LNCaP clone FGC (cell line): ENCODE data around the gene SOHLH1.
"Not testable (repeated sequence)": the region's sequence is repeated elsewhere in the genome, so short reads cannot be mapped to it uniquely, and the experiment has no call there.

Experiments
- DNase-seq: peaks from one replicate; pipeline ENCODE4 v3.0.0-alpha.2; 2011; ENCODE audit warnings: low read depth
- H3K4me3 ChIP-seq: 2 replicates; pipeline ENCODE4 v1.5.1; 2011; ENCODE audit warnings: mild to moderate bottlenecking, low read depth, low read length, control low read depth
- TF ChIP-seq, protein P1 (sequence below): IDR thresholded peaks from 2 replicates; pipeline ENCODE4 v1.5.1; 2012; ENCODE audit warnings: mild to moderate bottlenecking; ENCODE audit not compliant: control insufficient read depth, insufficient read depth; ENCODE audit errors: extremely low read depth

SOHLH1 gene

DNA sequence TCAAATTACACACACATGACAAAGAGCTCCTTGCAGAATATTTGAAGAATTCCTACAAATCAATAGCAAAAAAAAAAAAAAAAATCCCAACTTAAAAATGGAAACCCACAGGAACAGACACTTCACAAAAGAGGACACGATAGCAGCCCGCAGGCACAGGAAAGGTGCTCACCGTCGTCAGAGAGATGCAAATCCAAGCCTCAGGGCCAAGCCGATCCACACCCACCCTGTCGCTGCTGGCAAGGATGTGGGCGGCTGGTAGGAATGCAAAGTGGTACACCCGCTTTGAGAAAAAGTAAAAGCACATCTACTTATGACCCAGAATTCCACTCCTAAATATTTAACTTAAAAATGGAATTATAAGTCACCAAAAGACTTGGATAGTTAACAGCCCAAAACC lies 25.3 kb downstream of the SOHLH1 start:
- TF ChIP-seq, protein P1, sequence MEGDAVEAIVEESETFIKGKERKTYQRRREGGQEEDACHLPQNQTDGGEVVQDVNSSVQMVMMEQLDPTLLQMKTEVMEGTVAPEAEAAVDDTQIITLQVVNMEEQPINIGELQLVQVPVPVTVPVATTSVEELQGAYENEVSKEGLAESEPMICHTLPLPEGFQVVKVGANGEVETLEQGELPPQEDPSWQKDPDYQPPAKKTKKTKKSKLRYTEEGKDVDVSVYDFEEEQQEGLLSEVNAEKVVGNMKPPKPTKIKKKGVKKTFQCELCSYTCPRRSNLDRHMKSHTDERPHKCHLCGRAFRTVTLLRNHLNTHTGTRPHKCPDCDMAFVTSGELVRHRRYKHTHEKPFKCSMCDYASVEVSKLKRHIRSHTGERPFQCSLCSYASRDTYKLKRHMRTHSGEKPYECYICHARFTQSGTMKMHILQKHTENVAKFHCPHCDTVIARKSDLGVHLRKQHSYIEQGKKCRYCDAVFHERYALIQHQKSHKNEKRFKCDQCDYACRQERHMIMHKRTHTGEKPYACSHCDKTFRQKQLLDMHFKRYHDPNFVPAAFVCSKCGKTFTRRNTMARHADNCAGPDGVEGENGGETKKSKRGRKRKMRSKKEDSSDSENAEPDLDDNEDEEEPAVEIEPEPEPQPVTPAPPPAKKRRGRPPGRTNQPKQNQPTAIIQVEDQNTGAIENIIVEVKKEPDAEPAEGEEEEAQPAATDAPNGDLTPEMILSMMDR: no peak
- DNase-seq: no peak
- H3K4me3 ChIP-seq: no peak overlapping the region

DNA sequence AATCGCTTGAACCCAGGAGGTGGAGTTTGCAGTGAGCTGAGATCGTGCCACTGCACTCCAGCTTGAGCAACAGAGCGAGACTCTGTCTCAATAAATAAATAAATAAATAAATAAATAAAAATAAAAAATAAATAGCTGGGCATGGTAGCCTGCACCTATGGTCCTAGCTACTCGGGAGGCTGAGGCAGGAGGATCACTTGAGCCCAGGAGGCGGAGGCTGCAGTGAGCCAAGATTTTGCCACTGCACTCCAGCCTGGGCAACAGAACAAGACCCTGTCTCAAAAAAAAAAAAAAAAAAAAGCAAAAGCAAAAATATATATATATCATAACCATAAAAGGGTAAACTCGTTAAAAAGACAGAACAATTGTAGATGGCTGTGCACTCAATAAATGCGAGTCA lies 26.5 kb downstream of the SOHLH1 start:
- H3K4me3 ChIP-seq, DNase-seq: not testable (repeated sequence)

DNA sequence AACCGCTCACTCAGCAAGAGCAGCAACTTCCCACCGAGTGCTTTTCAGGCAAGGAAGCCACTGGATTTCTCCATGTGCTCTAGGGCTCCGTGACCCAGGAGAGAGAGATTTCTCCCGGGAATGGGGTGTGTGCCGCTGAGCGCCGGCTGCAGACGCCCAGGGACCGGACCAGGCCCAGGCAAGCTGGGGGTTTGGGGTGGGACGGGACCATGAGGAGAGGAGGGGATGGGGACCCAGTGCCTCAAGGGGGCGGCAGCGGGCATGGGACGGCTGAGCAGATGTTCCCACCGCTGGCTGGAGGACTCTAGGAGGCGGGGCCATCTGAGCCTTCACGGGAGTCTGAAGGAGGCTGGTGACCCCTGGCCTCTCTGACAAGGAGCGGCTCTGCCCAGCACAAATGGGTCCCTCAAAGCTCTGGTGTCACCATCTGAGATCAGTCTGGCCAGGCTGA lies 27.7 kb downstream of the SOHLH1 start:
- H3K4me3 ChIP-seq: no peak overlapping the region
- no peak for DNase-seq
- TF ChIP-seq, protein P1: no peak

DNA sequence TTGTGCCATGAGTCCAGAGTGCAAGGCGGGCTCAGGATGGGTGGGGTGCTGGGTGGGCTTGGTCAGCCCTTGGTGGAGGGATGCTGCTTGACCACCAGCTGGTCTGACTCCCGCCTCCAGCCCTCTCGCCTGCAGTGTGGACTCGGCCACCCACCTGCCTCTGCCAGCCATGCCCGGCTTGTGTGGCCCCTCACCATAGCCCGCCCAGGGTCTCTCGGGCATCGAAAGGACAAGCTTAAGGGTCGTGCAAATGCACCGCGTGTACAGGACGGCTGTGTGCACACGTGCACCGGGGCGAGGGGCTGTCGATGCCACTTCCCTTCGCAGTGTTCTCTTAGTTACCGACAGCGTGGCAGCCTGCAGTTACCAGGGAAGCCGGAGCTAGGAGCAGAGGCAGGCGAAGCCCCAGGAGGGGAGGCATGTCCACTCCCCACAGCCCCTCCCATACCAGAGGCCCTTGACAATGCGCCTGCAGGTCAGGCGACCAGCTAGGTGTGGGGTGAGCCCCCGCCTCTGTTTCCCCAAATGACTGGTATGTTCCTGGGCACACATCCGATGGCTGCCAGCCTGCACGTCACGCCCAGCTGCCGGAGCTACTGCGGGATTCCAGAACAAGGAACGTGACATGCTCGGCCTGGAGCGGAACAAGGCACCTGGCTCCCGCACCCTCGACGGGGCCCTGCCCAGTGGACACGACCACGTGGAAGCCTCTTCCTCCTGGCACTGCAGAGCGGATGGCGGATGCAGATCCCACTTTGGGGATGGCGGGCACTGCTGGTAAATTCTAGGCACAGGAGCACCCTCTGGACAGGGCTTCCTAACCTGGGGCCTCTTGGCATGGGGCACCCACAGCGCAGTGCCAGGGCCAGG lies 28.3 kb downstream of the SOHLH1 start:
- DNase-seq: no peak
- H3K4me3 ChIP-seq: no peak overlapping the region
- TF ChIP-seq, protein P1: no peak

DNA sequence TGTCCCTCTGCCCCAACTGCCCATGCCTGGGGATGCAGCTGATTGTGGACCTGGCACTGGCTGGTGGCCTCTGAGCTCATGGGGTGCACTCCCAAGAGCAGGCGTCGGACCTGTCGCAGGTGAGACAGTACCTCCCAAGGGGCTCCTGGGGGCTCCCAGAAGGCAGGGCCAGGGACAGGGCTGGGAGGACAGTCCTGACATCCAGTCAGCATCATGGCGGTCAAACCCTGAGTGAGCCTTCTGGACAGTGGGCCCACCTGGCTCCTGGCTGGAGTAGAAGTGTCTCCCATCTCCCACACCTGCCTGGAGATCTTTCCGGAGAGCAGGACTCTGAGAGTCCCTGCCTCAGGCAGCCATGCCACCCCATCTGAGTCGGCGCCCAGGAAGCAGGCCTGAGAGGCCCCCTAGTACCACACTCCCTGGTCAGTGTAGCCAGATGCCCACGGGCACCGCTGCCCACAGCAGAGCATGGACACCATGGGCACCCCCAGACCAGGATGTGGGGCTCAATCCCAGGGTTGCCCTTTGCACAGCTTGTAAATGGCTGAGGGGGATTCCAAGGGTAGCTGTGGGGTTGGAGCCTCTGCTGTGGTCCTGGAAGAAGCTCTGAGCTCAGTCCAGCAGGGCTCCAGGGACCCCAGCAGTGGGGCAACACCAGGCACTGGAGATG lies 29.5 kb downstream of the SOHLH1 start:
- H3K4me3 ChIP-seq: no peak overlapping the region
- TF ChIP-seq, protein P1: no peak
- no peak for DNase-seq

DNA sequence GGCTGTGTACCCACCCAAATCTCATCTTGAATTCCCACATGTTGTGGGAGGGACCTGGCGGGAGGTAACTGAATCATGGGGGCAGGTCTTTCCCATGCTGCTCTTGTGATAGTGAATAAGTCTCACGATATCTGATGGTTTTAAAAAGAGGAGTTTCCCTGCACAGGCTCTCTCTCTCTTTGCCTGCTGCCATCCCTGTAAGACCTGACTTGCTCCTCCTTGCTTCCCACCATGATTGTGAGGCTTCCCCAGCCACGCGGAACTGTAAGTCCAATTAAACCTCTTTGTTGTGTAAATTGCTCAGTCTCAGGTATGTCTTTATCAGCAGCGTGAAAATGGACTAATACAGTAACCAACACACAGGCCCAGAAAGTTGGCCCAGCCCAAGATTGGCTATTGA lies 30.3 kb downstream of the SOHLH1 start:
- not testable (repeated sequence) for H3K4me3 ChIP-seq, DNase-seq

DNA sequence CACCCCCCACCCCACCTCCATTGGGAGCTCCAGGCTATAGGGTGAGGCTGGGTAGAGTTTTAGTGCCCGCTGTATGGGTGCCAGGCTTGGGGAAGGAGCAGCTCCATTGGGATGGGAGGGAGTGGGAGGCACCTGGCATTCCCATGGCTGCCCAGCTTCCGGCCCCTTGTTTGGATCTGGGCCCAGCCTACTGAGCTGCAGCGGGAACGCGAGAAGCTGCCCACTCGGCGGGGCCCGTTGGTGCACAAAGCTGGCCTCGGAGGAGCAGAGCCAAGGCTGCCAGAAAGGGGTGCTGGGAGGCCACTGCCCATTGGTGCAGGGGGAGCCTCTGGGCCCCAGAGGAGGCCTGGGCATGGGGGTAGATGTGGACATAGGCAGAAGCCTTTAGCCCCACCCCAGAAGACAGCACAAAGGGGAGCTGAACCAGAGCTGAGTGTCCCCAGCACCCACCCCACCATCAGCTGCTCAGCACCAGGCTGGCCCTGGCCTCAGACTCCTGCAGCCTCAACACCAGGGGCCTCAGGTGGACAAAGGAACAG lies 31.7 kb downstream of the SOHLH1 start:
- TF ChIP-seq, protein P1: no peak
- no peak for DNase-seq
- no peak overlapping the region for H3K4me3 ChIP-seq
